HepG2 (cell line): ENCODE results near the gene FAH. TPM values are rescaled to one million over a fixed set of nuclear protein-coding genes. Genes with fewer than 3 reads are reported as not detected.

Source experiments
- ATAC-seq: fragments of 200-7000 bp; cut with Tn5 transposase; 3 replicates; pipeline ENCODE4 v1.9.1; 2020; ENCODE audit warnings: mild to moderate bottlenecking, moderate library complexity
- BruUV-seq: library from RNA; stranded (reverse); fragments of 400-500 nt; replicated peaks from 2 replicates; lab custom pipeline; 2021; lab: Mats Ljungman, UMichigan
- CTCF ChIA-PET: fragments of 300-600 bp; formaldehyde crosslinking; extraction: SDS; loops from one replicate; lab custom pipeline; 2021; ENCODE audit warnings: low total read pairs, inconsistent platforms, low intra/inter-chr PET ratio; lab: Yijun Ruan, JAX
- POLR2A ChIA-PET: fragments of 350-600 bp; sonication (Branson Sonifier 250); formaldehyde crosslinking; loops from one replicate; lab custom pipeline; 2020; ENCODE audit warnings: antibody characterized with exemption, inconsistent platforms; lab: Yijun Ruan, JAX
- DNase-seq: peaks from one replicate; pipeline ENCODE4 v3.0.0-alpha.2; 2015; ENCODE audit warnings: low spot score
- FAIRE-seq: peaks from 3 replicates; lab custom pipeline; 2011; peaks lifted over from hg19 to GRCh38; lab: Jason Lieb, UNC
- H2AFZ ChIP-seq: one replicate; pipeline ENCODE4 v1.6.1; 2011; ENCODE audit warnings: low read length, inconsistent platforms
- H3K27ac ChIP-seq: fragments of 300-600 bp; 3 replicates; pipeline ENCODE4 v1.8.0; 2011; ENCODE audit warnings: mixed run types, mild to moderate bottlenecking, mixed read lengths, low read length, inconsistent platforms; ENCODE audit not compliant: insufficient read depth; ENCODE audit errors: extremely low read length
- H3K27me3 ChIP-seq, 2 experiments: fragments of 200-600 bp in 1 of 2; 2 replicates in 1 of 2; 3 replicates in 1 of 2; pipeline versions ENCODE4 v1.6.0 to v1.8.0; 2011; ENCODE audit warnings: low read length in 2 of 2, mild to moderate bottlenecking in 2 of 2, moderate library complexity in 2 of 2, inconsistent platforms in 1 of 2; ENCODE audit not compliant: insufficient read depth in 2 of 2, control insufficient read depth in 1 of 2
- H3K36me3 ChIP-seq, 2 experiments: fragments of 200-600 bp in 1 of 2; replicated peaks in 1 of 2; 2 replicates in 1 of 2; 3 replicates in 1 of 2; pipeline versions ENCODE4 v1.5.1 to v1.8.0; 2011; ENCODE audit warnings: low read length in 2 of 2, inconsistent platforms in 1 of 2; ENCODE audit not compliant: insufficient read depth in 2 of 2, control insufficient read depth in 1 of 2
- H3K4me1 ChIP-seq: 2 replicates; pipeline ENCODE4 v1.5.1; 2012; ENCODE audit warnings: low read length, inconsistent platforms; ENCODE audit not compliant: insufficient read depth
- H3K4me2 ChIP-seq: 2 replicates; pipeline ENCODE4 v1.6.0; 2011; ENCODE audit warnings: low read depth, low read length, inconsistent platforms
- H3K4me3 ChIP-seq, 3 experiments: fragments of 200-600 bp in 1 of 3; sonication (generic), shearing (Covaris generic) in 1 of 3; replicated peaks in 1 of 3; 2 replicates each; pipeline ENCODE4 v1.5.1; 2011 to 2016; ENCODE audit warnings: low read length in 3 of 3, inconsistent platforms in 2 of 3, low read depth in 2 of 3, mild to moderate bottlenecking in 2 of 3, control low read depth in 1 of 3, mixed read lengths in 1 of 3; ENCODE audit not compliant: insufficient read depth in 1 of 3
- H3K79me2 ChIP-seq: one replicate; pipeline ENCODE4 v1.6.1; 2011; ENCODE audit warnings: low read length, inconsistent platforms; ENCODE audit not compliant: insufficient read depth
- H3K9ac ChIP-seq: 2 replicates; pipeline ENCODE4 v1.6.0; 2011; ENCODE audit warnings: mild to moderate bottlenecking, low read depth, low read length, inconsistent platforms; ENCODE audit not compliant: insufficient read depth
- H3K9me3 ChIP-seq: 2 replicates; pipeline ENCODE4 v1.5.1; 2012; ENCODE audit warnings: mild to moderate bottlenecking, low read length
- H4K20me1 ChIP-seq: 2 replicates; pipeline ENCODE4 v1.6.0; 2011; ENCODE audit warnings: inconsistent platforms, mild to moderate bottlenecking, low read length, moderate library complexity; ENCODE audit not compliant: insufficient read depth
- ZNF142 ChIP-seq: sonication (generic); formaldehyde crosslinking; IDR thresholded peaks from 2 replicates; pipeline ENCODE4 v1.4.0; 2020; ENCODE audit warnings: missing genetic modification reagents
- ZNF382 ChIP-seq: sonication (generic); formaldehyde crosslinking; IDR thresholded peaks from 2 replicates; pipeline ENCODE4 v1.5.0; 2020; ENCODE audit warnings: missing genetic modification reagents, mild to moderate bottlenecking, borderline replicate concordance
- WGBS: methylation state at CpG from one replicate; pipeline ENCODE4 v1.1.6; 2017; ENCODE audit warnings: low lambda C conversion rate; 5-methylcytosine and 5-hydroxymethylcytosine counted together
- in situ Hi-C: cut with HindIII; loops from 2 replicates; pipeline ENCODE4 v1.10.0; 2017; ENCODE audit warnings: low pct_unique_long_range_greater_than_20kb; ENCODE audit not compliant: extremely low pct_ligation_motif_present
- intact Hi-C: fragments of 100-400 bp; cut with micrococcal nuclease; formaldehyde crosslinking; loops from one replicate; pipeline ENCODE4 v1.10.0; 2022; ENCODE audit not compliant: unreplicated experiment
- polyA plus RNA-seq, 8 experiments: library from polyadenylated mRNA; depleted of rRNA in 3 of 8; stranded (reverse) in 7 of 8; unstranded in 1 of 8; fragments of >200 nt; fragmentation: Illumina TruSeq in 4 of 8; extraction: Trizol in 4 of 8; gene quantifications; 2 replicates each; pipeline versions ENCODE4 v1.2.1 to v1.2.3, GENCODE V29; 2011 to 2016; ENCODE audit warnings: low read depth in 4 of 8, missing spikeins in 1 of 8, mixed read lengths in 1 of 8; ENCODE audit not compliant: insufficient read depth in 1 of 8
- total RNA-seq, 5 experiments: library from RNA; depleted of rRNA; stranded (reverse); fragments of >200 nt; fragmentation: Illumina TruSeq; extraction: Trizol; gene quantifications; 2 replicates each; pipeline ENCODE4 v1.2.3, GENCODE V29; 2016; ENCODE audit warnings: low read depth in 1 of 5

The FAH gene
- total and polyA plus RNA-seq, 2 of the 13 experiments (the other 11 are each of a cell fraction or from before 2014, with no cell fraction given) = 36.6 to 75.0 TPM

DNA sequence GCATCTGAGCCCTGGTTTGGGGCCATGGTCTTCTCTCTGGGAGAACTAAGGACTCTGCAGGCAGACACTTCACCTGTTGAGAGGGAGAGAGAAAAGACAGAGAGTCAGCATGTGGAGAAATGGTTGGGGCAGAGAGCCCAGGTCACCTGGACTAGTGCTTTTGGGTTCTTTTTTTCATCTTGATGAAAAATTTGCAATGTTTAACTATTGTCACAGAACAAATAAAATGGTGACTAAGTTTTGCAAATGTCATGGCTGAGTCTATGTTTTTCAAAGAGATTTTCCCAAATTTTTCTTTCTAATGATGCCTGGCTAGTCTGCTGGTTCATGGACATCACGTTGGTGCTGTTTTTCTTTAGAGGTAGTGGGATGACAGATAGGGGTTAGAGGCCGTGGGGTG lies 17.8 kb downstream of the FAH start:
- DNase-seq (no peak), FAIRE-seq (no peak), ATAC-seq (no peak)
- Histone ChIP-seq H3K4me1 (peaks cover 31% of the 10 kb centered on the region), H3K79me2 (no peaks in the 10 kb centered on the region), H3K4me3 (no peak overlapping the region), H2AFZ (no peak overlapping the region), H3K27me3 (no peaks in the 10 kb centered on the region), H3K27ac (no peak overlapping the region), H3K9me3 (no peaks in the 10 kb centered on the region), H3K4me2 (no peak overlapping the region), H3K36me3 (peaks cover 6 to 24% of the 10 kb centered on the region in 2 experiments), H4K20me1 (no peaks in the 10 kb centered on the region), H3K9ac (no peak overlapping the region)
- in situ Hi-C loops = loop anchor here (5.0 to 25.0 kb wide), 2 partner anchors 108 to 283 kb away; partner anchors contain the start of gene MTHFS
- intact Hi-C loops = loop anchor here (5.0 kb wide), 2 partner anchors 98 to 137 kb away; no protein-coding TSS in a partner anchor
- ChIA-PET POLR2A (no interaction called here), CTCF (no interaction called here)
- no peak for TF ChIP-seq ZNF142 (CRISPR knock-in tag)
- TF ChIP-seq ZNF382 = no peak
- WGBS = 94% methylated on average over 2 of the region's 2 CpGs
- BruUV-seq = no TSS peak
